Activated T-cell treated with anti-CD3 and anti-CD28 coated beads for 4 hours (primary cell): ENCODE data around the gene TRMT112.

Experiments used
- DNase-seq: peaks from one replicate; pipeline ENCODE4 v3.0.0-alpha.2; 2020

Gene TRMT112

GRCh38 chr11:64317325-64317960 is at the start of gene TRMT112:
TSS of gene TRMT112 (minus strand) at chr11:64317559. CDS start at chr11:64317526, 33 bp downstream.
- DNase-seq = peak; percentile 92

GRCh38 chr11:64366751-64367150 is 49.4 kb upstream of the TRMT112 start:
- no peak for DNase-seq

DNA sequence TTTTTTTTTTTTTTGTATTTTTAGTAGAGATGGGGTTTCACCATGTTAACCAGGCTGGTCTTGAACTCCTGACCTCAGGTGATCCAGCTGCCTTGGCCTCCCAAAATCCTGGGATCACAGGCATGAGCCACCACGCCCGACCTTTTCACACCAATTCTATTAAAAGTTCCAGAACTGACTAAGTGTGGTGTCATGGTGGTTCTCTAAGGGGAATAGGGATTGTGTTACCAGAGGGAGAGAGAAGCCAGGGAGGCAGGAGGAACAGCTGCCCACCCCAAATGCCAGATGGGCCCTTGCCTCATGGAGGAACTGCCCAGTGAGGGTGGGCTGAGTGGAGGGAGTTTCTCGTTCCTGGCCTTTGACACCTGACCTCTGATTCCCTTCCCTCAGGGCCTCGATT is 47.6 kb upstream of the TRMT112 start:
- DNase-seq = no peak

GRCh38 chr11:64364435-64364834 is 47.1 kb upstream of the TRMT112 start:
- no peak for DNase-seq

DNA sequence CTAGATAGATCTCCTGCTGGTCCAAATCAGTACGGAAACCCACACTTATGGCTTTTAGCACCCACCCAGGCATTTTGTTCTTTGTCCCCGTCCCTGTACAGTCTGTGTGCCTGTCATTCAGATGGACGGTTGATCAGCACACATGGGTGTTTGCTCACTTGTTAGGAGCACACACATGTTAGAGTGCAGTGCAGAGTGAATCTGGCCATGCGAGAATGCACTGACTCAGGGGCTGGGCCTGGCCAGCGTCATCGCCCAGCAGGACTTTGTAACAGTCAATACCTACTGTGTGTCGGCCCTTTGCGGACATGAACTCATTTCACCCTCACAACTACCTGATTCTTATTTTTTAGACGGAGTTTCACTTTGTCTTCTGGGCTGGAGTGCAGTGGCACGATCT is 45.0 kb upstream of the TRMT112 start:
- DNase-seq = no peak

GRCh38 chr11:64361659-64362058 is 44.3 kb upstream of the TRMT112 start:
- no peak for DNase-seq

- DNase-seq = no peak
Observed at GRCh38 chr11:64360448-64360921, 43.1 kb upstream of the TRMT112 start.

GRCh38 chr11:64359712-64360445 is 42.5 kb upstream of the TRMT112 start:
- no peak for DNase-seq

DNA sequence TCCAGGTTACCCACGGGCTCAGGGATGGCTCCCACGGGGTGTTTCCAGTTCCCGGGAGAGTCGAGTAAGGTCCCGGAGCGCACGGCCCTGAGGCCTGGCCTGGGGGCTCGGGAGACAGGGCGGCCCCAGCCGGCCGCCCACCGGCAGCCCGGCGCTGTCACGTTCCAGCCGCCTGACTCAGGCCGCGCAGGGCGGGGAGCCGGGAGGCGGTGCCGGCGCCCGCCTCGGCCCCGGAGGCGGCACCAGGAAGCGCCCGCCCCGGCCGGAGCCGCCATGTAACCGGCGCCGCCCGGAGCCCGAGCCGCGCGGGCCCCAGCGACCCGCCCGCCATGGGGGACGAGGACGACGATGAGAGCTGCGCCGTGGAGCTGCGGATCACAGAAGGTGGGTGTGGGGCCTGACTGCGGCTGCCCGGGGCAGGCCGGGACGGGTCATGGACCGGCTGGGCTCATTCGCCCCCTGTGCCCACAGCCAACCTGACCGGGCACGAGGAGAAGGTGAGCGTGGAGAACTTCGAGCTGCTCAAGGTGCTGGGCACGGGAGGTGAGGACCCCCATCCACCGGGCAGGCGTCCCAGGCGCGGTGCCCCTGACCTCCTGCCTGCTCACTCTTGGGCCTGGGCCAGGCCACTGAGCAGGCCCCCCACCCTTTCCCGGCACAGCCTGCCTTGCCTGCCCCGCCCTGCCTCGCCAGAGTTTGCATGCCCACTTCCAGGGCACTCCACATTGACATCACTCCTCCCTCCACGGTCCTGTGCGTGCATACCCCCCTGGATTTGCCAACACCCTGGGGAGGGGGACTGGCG is 41.8 kb upstream of the TRMT112 start, which contains the start of gene RPS6KA4:
Gene RPS6KA4 (plus strand): TSS at position 256 of the 805 bp plus-strand sequence. CDS start 74 bp downstream, at position 330.
- no peak for DNase-seq

DNA sequence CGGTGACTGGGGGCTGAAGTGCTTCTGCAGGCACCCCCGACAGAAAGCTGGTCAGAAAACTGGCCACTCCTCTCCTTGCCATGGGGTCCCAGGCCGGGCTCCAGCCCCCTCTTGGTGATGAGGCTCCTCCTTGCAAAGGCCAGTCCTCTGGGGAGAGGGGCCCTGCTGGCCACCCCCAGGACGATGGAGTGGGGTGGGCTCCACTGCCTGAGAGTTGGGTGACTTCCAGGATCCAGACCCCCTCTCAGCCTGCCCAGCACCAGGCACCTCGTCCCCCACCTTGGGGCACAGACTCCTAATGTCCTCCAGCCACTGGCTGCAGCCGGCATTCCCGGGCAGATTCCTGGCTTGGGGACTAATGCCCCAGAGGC is 41.2 kb upstream of the TRMT112 start:
- no peak for DNase-seq

- DNase-seq = no peak
Observed at GRCh38 chr11:64357904-64358535, 40.7 kb upstream of the TRMT112 start.

DNA sequence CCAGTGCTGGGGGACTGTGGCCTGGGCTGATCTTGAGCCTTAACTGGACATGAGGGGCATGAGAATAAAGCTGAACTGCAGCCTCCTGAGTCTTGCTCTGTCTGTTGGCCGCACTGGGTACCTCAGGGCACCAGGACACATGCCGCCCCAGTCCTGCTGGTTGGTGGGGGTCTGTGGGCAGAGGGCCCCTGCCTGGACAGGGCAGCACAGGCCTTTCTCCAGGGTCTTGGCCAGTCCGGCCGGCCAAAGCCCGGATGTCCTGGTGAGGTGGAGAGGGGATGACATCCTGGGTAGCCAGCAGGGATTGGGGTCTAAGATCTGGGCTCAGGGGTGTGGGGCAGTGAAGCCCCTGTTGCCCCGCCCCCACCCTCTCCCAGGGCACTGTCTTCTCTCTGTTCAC is 40.1 kb upstream of the TRMT112 start:
- DNase-seq = no peak

DNA sequence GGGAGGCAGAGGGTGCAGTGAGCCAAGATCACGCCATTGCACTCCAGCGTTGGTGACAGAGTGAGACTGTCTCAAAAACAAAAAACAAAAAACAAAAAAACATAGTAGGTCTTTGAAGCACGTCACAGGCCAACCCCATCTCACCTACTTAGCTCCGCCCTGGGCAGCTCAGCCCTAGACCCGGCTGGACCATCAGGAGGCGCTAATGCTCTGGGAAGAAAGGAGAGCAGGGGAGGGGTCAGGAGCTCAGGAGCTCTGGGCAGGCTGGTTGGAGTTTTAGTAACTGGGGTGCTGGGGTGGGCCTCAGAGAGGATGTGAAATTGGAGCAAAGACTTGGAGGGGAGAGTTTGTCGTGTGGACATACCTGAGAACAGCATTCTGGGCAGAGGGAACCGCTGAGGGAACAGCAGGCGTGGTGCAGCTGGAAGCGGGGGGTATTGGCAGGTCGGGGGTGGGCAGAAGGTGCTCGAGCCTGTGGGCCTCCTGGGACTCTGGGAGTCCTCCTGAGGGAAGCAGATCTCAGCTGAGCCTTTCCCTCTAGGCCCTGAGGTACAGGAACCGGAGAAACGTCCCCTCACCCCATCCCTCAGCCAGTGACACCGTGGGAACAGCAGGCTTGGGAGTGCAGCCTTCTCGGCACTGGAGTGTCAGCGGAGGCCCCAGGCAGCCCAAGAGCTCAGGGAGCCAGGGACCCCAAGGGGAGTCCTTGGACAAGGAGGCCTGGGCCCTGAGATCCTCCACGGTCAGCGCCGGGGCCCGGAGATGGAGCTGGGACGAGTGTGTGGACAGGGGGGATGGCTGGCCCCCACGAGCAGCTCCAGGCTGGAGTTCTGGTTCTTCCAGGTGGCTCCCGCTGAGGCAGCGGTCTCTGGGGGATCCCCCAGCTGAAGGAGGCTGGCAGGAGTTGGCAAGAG is 39.4 kb upstream of the TRMT112 start:
- no peak for DNase-seq

DNA sequence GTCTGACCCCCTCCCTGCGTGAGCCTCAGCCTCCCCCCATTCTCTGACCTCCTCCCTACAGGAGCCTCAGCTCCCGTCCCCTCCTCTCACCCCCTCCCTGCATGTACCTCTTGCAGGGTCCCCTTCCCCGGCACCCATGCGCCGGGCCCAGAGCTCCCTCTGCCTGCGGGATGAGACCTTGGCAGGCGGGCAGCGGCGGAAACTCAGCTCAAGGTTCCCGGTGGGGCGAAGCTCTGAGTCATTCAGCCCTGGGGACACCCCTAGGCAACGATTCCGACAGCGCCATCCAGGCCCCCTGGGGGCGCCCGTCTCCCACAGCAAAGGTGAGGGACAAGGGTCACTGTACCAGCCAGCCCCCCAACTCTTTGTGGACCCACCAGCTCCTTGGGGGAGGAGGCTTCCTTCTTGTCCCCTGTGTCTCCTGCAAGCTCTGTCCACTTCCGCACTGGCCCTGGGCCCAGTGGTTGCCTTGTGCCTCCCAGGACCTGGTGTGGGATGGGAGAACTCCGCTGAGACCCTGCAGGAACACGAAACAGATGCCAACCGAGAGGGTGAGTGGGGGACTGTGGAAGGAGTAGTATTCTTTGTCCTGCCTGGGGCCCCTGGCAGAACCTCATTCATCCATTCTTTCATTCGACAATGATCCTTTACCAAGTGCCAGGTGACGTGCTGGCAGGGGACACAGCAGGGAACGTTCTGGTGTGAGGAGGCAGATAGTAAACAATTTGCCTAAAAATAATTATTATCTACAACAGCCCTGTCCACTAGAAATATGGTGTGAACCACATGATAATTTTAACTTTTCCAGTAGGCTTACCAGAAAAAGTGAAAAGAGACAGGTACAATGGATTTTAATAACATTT is 38.0 kb upstream of the TRMT112 start:
- DNase-seq = no peak

GRCh38 chr11:64353715-64354506 is 36.6 kb upstream of the TRMT112 start:
- no peak for DNase-seq

- no peak for DNase-seq
Observed at GRCh38 chr11:64352995-64353714, 35.8 kb upstream of the TRMT112 start.

DNA sequence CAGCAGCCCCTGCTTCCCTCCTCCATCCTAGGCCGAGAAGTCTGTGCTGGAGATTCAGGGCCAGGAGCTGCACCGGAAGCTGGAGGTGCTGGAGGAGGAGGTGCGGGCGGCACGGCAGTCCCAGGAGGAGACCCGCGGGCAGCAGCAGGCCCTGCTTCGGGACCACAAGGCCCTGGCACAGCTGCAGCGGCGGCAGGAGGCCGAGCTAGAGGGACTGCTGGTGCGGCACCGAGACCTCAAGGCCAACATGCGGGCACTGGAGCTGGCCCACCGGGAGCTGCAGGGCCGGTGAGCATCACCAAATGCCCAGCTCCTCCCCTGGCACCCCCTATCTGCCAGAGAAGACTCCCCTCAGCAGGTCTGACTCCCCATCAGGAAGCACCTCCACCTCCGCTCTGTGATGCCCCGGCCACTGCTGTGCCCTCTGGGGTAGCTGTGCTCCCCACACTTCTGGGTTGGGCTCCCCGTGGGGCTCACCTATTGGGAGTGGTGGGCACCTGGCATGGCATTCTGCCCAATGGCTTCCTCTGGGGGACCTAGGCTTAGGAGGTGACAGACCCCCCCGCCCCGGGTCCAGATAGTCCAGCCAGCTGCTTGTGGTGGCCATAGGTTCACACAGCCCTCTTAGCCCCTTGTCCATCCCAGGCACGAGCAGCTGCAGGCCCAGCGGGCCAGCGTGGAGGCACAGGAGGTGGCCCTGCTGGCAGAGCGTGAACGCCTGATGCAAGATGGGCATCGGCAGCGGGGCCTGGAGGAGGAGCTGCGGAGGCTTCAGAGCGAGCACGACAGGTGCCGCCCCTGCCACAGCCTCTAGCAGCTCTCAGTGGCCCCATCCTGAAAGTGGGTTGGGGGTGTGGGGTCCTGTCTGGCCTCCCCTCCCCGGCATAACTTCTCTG is 35.0 kb upstream of the TRMT112 start:
- DNase-seq = no peak

DNA sequence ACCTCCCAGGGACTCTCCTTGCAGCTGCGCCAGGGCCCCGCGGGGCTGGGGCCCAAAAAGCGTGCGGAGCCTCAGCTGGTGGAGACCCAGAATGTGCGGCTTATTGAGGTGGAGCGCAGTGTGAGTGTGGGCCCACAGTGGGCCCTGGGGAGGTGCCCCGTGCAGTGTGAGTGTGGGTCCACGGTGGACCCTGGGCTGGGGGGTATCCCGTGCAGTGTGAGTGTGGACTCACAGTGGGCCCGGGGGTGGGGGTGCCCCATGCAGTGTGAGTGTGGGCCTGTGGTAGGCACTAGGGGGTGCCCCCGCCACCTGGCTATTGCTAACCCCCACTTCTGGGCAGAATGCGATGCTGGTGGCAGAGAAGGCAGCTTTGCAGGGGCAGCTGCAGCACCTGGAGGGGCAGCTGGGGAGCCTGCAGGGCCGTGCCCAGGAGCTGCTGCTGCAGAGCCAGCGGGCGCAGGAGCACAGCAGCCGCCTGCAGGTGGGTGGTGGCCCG is 33.8 kb upstream of the TRMT112 start:
- DNase-seq = no peak
